SK-N-SH (cell line): ENCODE results near the gene SPINT2.

Source experiments
- CTCF ChIP-seq: fragments of 200-600 bp; sonication (generic); IDR thresholded peaks from 2 replicates; pipeline ENCODE4 v1.6.1; 2017; ENCODE audit warnings: antibody characterized with exemption, mild to moderate bottlenecking, moderate library complexity
- POLR2AphosphoS5 ChIP-seq: IDR thresholded peaks from 2 replicates; pipeline ENCODE4 v1.6.1; 2012; ENCODE audit warnings: low read depth, low read length

GRCh38 chr19:38223617-38224013 is 40.8 kb upstream of the SPINT2 start:
- TF ChIP-seq CTCF (no peak), POLR2AphosphoS5 (no peak)
